ENCODE data around the gene USP21. TPM values are rescaled to one million over a fixed set of nuclear protein-coding genes. Genes with fewer than 3 reads are reported as not detected.

The USP21 gene
- total and polyA plus RNA-seq, 11 donors: 12.3 to 20.0 (median 14.1) TPM

DNA sequence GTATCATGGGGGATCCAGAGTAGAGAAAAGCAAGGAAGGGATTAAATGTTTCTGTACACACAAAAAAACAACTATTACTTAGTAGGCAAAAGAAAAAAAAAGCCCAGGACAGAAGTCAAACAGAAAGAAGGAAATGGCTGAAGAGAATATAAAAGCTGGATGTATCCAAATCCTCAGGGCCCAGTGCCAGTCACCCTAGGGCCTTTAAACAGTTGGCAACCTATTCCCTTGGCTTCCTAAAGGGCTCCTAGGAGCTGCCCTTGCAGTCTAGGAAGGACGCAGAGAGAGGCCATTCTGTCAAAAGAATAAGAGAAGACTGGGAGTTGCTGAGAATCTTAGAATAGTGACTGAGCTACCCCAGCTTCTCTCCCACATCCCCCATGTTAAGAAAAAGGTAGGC is 13.0 kb downstream of the USP21 start:
- Histone ChIP-seq H3K36me3 (peaks cover 0 to 83% (median 70%) of the 10 kb centered on the region in 9 donors), H3K27ac (peak overlapping the region in 11 of 12 donors; percentile 7 to 73 (median 50)), H3K4me1 (peaks cover 6 to 38% (median 26%) of the 10 kb centered on the region in 12 donors), H3K4me3 (no peak overlapping the region), H3K9me3 (no peaks in the 10 kb centered on the region), H3K27me3 (no peaks in the 10 kb centered on the region)
- intact Hi-C loops (cut with DNase I): no loop called here
- ATAC-seq: no peak
- WGBS, 4 donors: 64 to 89% (median 72%) methylated on average over 1 of the region's 1 CpG
- TF ChIP-seq POLR2A (IDR thresholded peaks at IDR 0.05): no peak
- TF ChIP-seq, protein P1, sequence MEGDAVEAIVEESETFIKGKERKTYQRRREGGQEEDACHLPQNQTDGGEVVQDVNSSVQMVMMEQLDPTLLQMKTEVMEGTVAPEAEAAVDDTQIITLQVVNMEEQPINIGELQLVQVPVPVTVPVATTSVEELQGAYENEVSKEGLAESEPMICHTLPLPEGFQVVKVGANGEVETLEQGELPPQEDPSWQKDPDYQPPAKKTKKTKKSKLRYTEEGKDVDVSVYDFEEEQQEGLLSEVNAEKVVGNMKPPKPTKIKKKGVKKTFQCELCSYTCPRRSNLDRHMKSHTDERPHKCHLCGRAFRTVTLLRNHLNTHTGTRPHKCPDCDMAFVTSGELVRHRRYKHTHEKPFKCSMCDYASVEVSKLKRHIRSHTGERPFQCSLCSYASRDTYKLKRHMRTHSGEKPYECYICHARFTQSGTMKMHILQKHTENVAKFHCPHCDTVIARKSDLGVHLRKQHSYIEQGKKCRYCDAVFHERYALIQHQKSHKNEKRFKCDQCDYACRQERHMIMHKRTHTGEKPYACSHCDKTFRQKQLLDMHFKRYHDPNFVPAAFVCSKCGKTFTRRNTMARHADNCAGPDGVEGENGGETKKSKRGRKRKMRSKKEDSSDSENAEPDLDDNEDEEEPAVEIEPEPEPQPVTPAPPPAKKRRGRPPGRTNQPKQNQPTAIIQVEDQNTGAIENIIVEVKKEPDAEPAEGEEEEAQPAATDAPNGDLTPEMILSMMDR (IDR thresholded peaks at IDR 0.05): no peak
- DNase-seq: no peak

DNA sequence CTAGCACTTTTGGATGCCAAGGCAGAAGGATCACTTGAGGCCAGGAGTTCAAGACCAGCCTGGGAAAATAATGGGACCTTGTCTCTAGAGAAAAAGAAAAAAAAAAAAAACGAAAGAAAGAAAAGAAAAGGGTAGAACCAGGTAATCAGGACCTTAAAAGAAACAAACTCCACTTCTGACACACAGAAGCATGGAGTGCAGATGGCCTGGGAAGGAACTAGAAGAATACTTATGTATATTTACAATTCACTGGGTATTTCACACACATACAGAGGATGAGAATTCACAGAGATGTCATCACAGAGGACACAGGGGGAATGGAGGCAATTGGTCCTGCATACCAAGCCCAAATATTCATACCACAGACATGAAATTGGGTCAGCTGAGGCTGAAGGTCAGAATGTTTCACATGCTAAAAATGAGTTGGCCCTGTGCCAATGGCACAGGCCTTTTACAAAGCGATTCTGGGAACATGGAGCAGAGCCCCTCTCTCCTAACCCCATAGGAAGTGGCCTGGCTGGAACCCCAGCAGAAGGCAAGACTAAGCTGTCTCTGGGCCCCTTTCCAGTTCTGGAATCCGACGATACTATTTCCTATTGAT is 13.6 kb downstream of the USP21 start:
- Histone ChIP-seq H3K9me3 (no peaks in the 10 kb centered on the region), H3K4me1 (peaks cover 6 to 41% (median 27%) of the 10 kb centered on the region in 12 donors), H3K4me3 (no peak overlapping the region), H3K36me3 (peaks cover 0 to 81% (median 70%) of the 10 kb centered on the region in 9 donors), H3K27me3 (no peaks in the 10 kb centered on the region), H3K27ac (peak overlapping the region in 11 of 12 donors; percentile 22 to 73 (median 50))
- TF ChIP-seq POLR2A (IDR thresholded peaks at IDR 0.05): no peak
- TF ChIP-seq, protein P1 (IDR thresholded peaks at IDR 0.05): no peak
- peak in 3 of 5 donors; percentile 44 to 66 (median 50) for DNase-seq
- intact Hi-C loops (cut with DNase I): no loop called here
- WGBS, 4 donors: 11 to 33% (median 22%) methylated on average over 4 of the region's 4 CpGs
- peak in 1 of 4 donors; percentile 19 for ATAC-seq

DNA sequence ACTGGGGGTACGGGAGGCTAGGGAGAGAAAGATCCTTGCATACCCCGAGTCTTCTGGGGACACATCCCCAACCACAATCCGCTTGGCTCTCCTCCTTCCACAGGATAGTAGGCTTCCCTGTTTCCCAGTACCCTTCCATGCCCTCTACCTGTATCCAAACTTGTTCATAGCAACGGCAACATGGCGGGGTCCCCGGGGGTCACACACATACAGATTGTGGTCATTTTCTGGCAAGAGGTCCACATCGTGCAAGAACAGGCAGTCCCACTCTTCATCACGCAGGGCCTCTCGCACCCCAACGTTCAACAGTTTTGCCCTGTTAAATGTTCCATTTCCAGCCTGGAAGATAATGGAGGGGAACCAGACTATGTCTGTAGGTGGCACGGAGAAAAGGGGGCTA is 14.4 kb downstream of the USP21 start:
- intact Hi-C loops (cut with DNase I): no loop called here
- Histone ChIP-seq H3K4me3 (no peak overlapping the region), H3K27me3 (no peaks in the 10 kb centered on the region), H3K27ac (peak overlapping the region in 10 of 12 donors; percentile 22 to 73 (median 49)), H3K4me1 (peaks cover 6 to 44% (median 29%) of the 10 kb centered on the region in 12 donors), H3K9me3 (no peaks in the 10 kb centered on the region), H3K36me3 (peaks cover 0 to 74% (median 69%) of the 10 kb centered on the region in 9 donors)
- ATAC-seq (no peak), DNase-seq (peak in 1 of 5 donors; percentile 14)
- WGBS, 4 donors: 93 to 96% (median 94%) methylated on average over 11 of the region's 11 CpGs
- TF ChIP-seq, protein P1 (IDR thresholded peaks at IDR 0.05): no peak
- no peak for TF ChIP-seq POLR2A (IDR thresholded peaks at IDR 0.05)

DNA sequence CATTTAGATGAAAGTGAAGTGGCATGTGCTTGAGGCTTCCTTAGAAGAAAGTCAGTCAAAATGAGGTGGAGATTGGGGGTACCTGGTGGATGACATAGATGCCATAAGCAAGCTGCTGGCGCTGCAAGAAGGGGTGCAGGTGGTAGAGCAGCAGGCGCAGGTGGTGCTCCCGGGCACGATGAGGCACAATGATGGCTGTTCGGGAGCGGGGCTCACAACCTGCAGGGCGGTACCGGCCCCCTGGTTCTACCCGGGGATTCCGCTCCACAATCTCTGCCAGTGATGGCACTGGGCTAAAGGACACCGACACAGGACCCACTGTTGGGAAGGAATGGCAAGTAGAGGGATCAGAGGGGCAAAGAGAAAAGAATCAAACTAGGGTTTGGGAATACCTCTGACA is 15.6 kb downstream of the USP21 start:
- intact Hi-C loops (cut with DNase I): no loop called here
- no peak overlapping the region for H3K27ac ChIP-seq
- ATAC-seq (no peak), DNase-seq (no peak)
- H3K4me3 ChIP-seq: no peak overlapping the region
- WGBS, 4 donors: 94 to 96% (median 95%) methylated on average over 11 of the region's 11 CpGs
- TF ChIP-seq, protein P1 (IDR thresholded peaks at IDR 0.05): no peak
- TF ChIP-seq POLR2A (IDR thresholded peaks at IDR 0.05): no peak
- H3K36me3 ChIP-seq: peaks cover 0 to 62% (median 57%) of the 10 kb centered on the region in 9 donors
- no peaks in the 10 kb centered on the region for H3K9me3 ChIP-seq
- peaks cover 6 to 44% (median 29%) of the 10 kb centered on the region in 12 donors for H3K4me1 ChIP-seq
- no peaks in the 10 kb centered on the region for H3K27me3 ChIP-seq

All from heart left ventricle (tissue), 16 donors.